ENCODE data around the gene ADORA1.

DNA sequence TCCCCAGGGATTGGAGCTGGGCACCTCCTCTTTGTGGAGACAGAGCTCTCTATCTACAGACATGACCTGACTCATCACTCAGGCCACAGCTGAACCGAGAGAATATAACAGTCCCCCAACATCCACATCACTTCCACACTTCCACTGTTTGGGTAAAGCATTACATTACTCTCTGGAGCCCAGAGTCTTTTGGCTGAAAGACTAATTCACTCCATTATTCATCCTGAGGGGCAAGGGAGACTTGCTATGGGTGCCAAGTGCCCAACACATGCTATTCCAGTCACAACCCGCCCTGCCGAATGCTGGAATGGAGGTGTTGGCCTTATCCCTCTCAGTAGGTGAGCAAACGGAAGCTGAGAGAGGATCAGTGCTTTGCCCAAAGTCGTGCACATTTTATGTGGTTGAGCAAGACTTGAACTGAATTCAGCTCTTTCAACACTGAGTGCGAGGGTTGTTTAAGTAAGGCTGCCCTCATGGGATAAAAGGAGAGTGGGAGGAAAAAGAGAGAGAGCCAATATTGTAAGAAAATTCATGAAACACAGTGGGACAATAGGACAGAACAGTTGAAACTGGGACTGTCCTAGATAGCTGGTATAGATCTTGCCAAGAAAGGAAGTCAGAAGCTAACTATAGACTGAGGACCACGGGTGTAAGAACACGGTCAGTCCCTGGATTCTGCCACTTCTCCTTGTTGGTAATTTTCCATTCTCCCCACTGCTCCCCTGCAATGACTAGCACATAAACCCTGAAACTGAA, 72.5 kb downstream of the ADORA1 start:
- TF ChIP-seq POLR2A (IDR thresholded peaks at IDR 0.05): no peak
- TF ChIP-seq, protein P1, sequence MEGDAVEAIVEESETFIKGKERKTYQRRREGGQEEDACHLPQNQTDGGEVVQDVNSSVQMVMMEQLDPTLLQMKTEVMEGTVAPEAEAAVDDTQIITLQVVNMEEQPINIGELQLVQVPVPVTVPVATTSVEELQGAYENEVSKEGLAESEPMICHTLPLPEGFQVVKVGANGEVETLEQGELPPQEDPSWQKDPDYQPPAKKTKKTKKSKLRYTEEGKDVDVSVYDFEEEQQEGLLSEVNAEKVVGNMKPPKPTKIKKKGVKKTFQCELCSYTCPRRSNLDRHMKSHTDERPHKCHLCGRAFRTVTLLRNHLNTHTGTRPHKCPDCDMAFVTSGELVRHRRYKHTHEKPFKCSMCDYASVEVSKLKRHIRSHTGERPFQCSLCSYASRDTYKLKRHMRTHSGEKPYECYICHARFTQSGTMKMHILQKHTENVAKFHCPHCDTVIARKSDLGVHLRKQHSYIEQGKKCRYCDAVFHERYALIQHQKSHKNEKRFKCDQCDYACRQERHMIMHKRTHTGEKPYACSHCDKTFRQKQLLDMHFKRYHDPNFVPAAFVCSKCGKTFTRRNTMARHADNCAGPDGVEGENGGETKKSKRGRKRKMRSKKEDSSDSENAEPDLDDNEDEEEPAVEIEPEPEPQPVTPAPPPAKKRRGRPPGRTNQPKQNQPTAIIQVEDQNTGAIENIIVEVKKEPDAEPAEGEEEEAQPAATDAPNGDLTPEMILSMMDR (IDR thresholded peaks at IDR 0.05): no peak

Data from heart left ventricle (tissue), 13 donors.